Measurements from ENCODE around the gene TNS3.

- TF ChIP-seq EZH2 (IDR thresholded peaks at IDR 0.05) (no peak), POLR2AphosphoS5 (IDR thresholded peaks at IDR 0.05; ENCODE audit: borderline replicate concordance, low read depth, low read length) (no peak), FOXP2 (optimal IDR thresholded peaks at IDR 0.05; ENCODE audit: control extremely low read depth, extremely low read length, insufficient read depth) (no peak)
Measured at GRCh38 chr7:47373871-47374451, 207.9 kb downstream of the TNS3 start.
